K562 (cell line): ENCODE results near the gene CALU. TPM values are rescaled to one million over a fixed set of nuclear protein-coding genes. Genes with fewer than 3 reads are reported as not detected.

Source experiments
- BDP1 ChIP-seq: IDR thresholded peaks from 3 replicates; pipeline ENCODE4 v1.6.1; 2011; ENCODE audit not compliant: insufficient read length, insufficient read depth
- BRD9 ChIP-seq: fragments of 450-650 bp; IDR thresholded peaks from 2 replicates; pipeline ENCODE4 v1.6.1; 2018; ENCODE audit warnings: low read depth; ENCODE audit not compliant: partially characterized antibody
- CHCHD3 ChIP-seq: fragments of 250-450 bp; sonication (Bioruptor Pico); IDR thresholded peaks from 2 replicates; pipeline ENCODE4 v2.1.2; 2022; ENCODE audit warnings: mild to moderate bottlenecking
- FOXP4 ChIP-seq: sonication (generic); formaldehyde crosslinking; IDR thresholded peaks from 2 replicates; pipeline ENCODE4 v1.8.0; 2022; ENCODE audit warnings: mild to moderate bottlenecking, missing genetic modification reagents, borderline replicate concordance
- HDAC6 ChIP-seq: IDR thresholded peaks from 2 replicates; pipeline ENCODE4 v1.6.1; 2012; ENCODE audit warnings: low read depth, mild to moderate bottlenecking, control low read depth, inconsistent platforms, low read length, moderate library complexity
- HDGF ChIP-seq: fragments of 450-650 bp; IDR thresholded peaks from 2 replicates; pipeline ENCODE4 v1.6.1; 2016
- MEF2D ChIP-seq: conservative IDR thresholded peaks from 2 replicates; pipeline ENCODE4 v1.6.1; 2016; ENCODE audit warnings: low read depth, missing genetic modification characterization, missing compliant biosample characterization
- MXI1 ChIP-seq: IDR thresholded peaks from 2 replicates; pipeline ENCODE4 v1.6.1; 2011; ENCODE audit warnings: low read depth, mild to moderate bottlenecking, improper control_type of control experiment, low read length
- NFYB ChIP-seq: IDR thresholded peaks from 2 replicates; pipeline ENCODE4 v1.6.1; 2011; ENCODE audit warnings: mild to moderate bottlenecking, moderate library complexity; ENCODE audit not compliant: insufficient read length; ENCODE audit errors: extremely low read depth
- NR3C1 ChIP-seq: sonication (generic); formaldehyde crosslinking; IDR thresholded peaks from 2 replicates; pipeline ENCODE4 v1.8.1; 2022; ENCODE audit warnings: missing genetic modification reagents
- OTX1 ChIP-seq: fragments of 450-650 bp; formaldehyde crosslinking; IDR thresholded peaks from 2 replicates; pipeline ENCODE4 v1.4.0; 2022; ENCODE audit warnings: mild to moderate bottlenecking
- PHB ChIP-seq: fragments of 250-450 bp; sonication (Bioruptor Pico); IDR thresholded peaks from 2 replicates; pipeline ENCODE4 v1.5.0; 2021
- POU5F1 ChIP-seq: fragments of 150-350 bp; IDR thresholded peaks from 2 replicates; pipeline ENCODE4 v1.6.1; 2014; ENCODE audit warnings: borderline replicate concordance, low read length, low read depth, mild to moderate bottlenecking; ENCODE audit not compliant: partially characterized antibody
- PPARD ChIP-seq: fragments of 250-450 bp; sonication (Bioruptor Pico); IDR thresholded peaks from 2 replicates; pipeline ENCODE4 v1.8.0; 2022; ENCODE audit warnings: inconsistent platforms, mild to moderate bottlenecking, moderate library complexity
- RAD51 ChIP-seq: fragments of 450-650 bp; IDR thresholded peaks from 2 replicates; pipeline ENCODE4 v1.7.1; 2016; ENCODE audit warnings: low read depth, mild to moderate bottlenecking, borderline replicate concordance
- RBM14 ChIP-seq: fragments of 200-400 bp; formaldehyde crosslinking; IDR thresholded peaks from 2 replicates; pipeline ENCODE4 v1.6.1; 2018; ENCODE audit warnings: low read depth, mild to moderate bottlenecking, low read length, moderate library complexity, borderline replicate concordance; ENCODE audit not compliant: insufficient read depth
- RBM25 ChIP-seq: fragments of 200-400 bp; formaldehyde crosslinking; IDR thresholded peaks from 2 replicates; pipeline ENCODE4 v1.6.1; 2018; ENCODE audit warnings: low read length, low read depth, moderate library complexity; ENCODE audit not compliant: severe bottlenecking
- SAFB2 ChIP-seq: fragments of 200-400 bp; formaldehyde crosslinking; IDR thresholded peaks from 2 replicates; pipeline ENCODE4 v1.6.1; 2018; ENCODE audit warnings: borderline replicate concordance, low read length, low read depth, moderate library complexity; ENCODE audit not compliant: severe bottlenecking
- TAF1 ChIP-seq: IDR thresholded peaks from 2 replicates; pipeline ENCODE4 v1.6.1; 2011; ENCODE audit warnings: mild to moderate bottlenecking, low read length, moderate library complexity; ENCODE audit not compliant: insufficient read depth, control insufficient read depth, severe bottlenecking; ENCODE audit errors: extremely low read depth
- TCF7L2 ChIP-seq: fragments of 150-350 bp; IDR thresholded peaks from 2 replicates; pipeline ENCODE4 v1.6.1; 2016; ENCODE audit warnings: low read depth, mild to moderate bottlenecking, low read length, moderate library complexity
- U2AF1 ChIP-seq: fragments of 200-400 bp; formaldehyde crosslinking; optimal IDR thresholded peaks from 2 replicates; pipeline ENCODE3; 2017; ENCODE audit warnings: mild to moderate bottlenecking, low read depth, low read length, moderate library complexity
- ZKSCAN8 ChIP-seq: fragments of 200-800 bp; sonication (Bioruptor generic); IDR thresholded peaks from 2 replicates; pipeline ENCODE4 v1.6.1; 2016; ENCODE audit warnings: missing genetic modification characterization, missing compliant biosample characterization
- ZNF121 ChIP-seq: sonication (generic); formaldehyde crosslinking; conservative IDR thresholded peaks from 2 replicates; pipeline ENCODE4 v1.8.0; 2022; ENCODE audit warnings: missing genetic modification reagents
- ZNF354B ChIP-seq: fragments of 250-450 bp; sonication (Bioruptor Pico); IDR thresholded peaks from 2 replicates; pipeline ENCODE4 v1.4.0; 2020
- ZNF551 ChIP-seq: fragments of 250-450 bp; sonication (Bioruptor Pico); IDR thresholded peaks from 2 replicates; pipeline ENCODE4 v1.5.0; 2021; ENCODE audit warnings: mild to moderate bottlenecking, moderate library complexity
- polyA plus RNA-seq, 8 experiments: library from polyadenylated mRNA; depleted of rRNA in 4 of 8; stranded (reverse) in 5 of 8; unstranded in 3 of 8; fragments of >200 nt; fragmentation: Nextera tagmentation in 2 of 8; fragmentation: Illumina TruSeq in 1 of 8; extraction: Ambion mirVana in 2 of 8; extraction: Trizol in 1 of 8; gene quantifications; 2 replicates each; pipeline versions ENCODE4 v1.2.1 to v1.2.3, GENCODE V29; 2011 to 2014; ENCODE audit warnings: inconsistent platforms in 1 of 8, missing spikeins in 1 of 8
- total RNA-seq, 7 experiments: library from RNA; depleted of rRNA in 6 of 7; stranded (reverse); fragments of >200 nt in 6 of 7; fragmentation: Illumina TruSeq in 2 of 7; extraction: Trizol in 2 of 7; gene quantifications; 2 replicates each; pipeline versions ENCODE4 v1.2.1 to v1.2.3, GENCODE V29; 2011 to 2021; ENCODE audit warnings: low replicate concordance in 1 of 7
- TF ChIP-seq, protein P1 (sequence below): fragments of 450-650 bp; IDR thresholded peaks from 2 replicates; pipeline ENCODE4 v1.6.1; 2016

Gene CALU
- total and polyA plus RNA-seq, 9 of the 15 experiments (the other 6 are each of a cell fraction or from before 2014, with no cell fraction given), result 166 to 286 (median 215) TPM

DNA sequence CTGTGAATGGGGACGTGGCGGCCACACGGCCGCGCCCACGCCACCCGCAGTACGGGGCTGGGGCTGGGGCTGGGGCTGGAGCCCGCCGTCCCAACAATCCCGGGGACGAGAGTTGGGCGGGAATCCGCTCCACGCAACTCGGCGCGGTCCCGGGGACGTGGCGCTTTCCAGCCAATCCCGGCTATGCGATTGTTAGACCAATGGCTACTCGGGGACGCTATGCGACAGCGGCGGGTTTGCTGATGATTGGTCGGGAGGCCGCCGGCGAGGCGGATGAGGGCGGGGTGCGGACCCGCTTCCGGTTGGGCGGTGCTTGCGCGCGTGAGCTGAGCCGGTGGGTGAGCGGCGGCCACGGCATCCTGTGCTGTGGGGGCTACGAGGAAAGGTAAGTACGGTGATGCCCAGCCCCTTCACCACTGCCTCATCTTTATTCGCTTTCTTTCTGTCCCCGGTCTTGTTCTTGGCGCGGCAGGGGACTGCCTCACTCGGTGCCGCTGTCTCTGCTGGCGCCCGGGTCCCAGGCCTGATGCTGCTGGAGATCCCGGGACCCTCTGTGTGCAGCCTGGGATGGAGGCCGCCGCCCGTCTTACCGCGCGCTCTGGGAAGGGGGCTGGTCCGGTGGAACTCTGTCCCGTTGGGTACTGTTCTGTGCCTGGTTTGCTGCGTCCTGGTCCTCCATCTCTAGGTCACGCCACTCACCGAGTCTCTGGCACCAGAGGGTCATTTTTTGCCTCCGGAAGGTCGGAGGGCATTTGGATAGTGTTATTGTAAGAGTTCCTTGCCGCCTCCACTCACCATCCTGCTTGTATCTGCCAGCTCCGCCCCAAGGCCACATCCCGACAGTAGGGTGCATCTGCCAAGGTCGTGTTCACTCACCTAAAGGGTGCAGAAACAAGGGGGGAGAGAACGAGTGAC, at the start of gene CALU (continued):
- no peak for TF ChIP-seq BDP1
- 0 out of 2 replicates have a peak, but pooled peaks have one; percentile 71 for TF ChIP-seq PHB
- TF ChIP-seq RAD51, result no peak
- TF ChIP-seq RBM25, result peak; percentile 100
- peak; percentile 99 for TF ChIP-seq NFYB
- no peak for TF ChIP-seq ZNF551
- no peak for TF ChIP-seq ZNF354B (CRISPR knock-in tag)
- no peak for TF ChIP-seq HDAC6
- TF ChIP-seq ZNF121 (CRISPR knock-in tag), result no peak
- no peak for TF ChIP-seq POU5F1
- peak; percentile 70 for TF ChIP-seq BRD9
- no peak for TF ChIP-seq SAFB2
- TF ChIP-seq NR3C1 (CRISPR knock-in tag), result no peak
- TF ChIP-seq, protein P1, sequence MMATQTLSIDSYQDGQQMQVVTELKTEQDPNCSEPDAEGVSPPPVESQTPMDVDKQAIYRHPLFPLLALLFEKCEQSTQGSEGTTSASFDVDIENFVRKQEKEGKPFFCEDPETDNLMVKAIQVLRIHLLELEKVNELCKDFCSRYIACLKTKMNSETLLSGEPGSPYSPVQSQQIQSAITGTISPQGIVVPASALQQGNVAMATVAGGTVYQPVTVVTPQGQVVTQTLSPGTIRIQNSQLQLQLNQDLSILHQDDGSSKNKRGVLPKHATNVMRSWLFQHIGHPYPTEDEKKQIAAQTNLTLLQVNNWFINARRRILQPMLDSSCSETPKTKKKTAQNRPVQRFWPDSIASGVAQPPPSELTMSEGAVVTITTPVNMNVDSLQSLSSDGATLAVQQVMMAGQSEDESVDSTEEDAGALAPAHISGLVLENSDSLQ, result peak; percentile 96
- TF ChIP-seq CHCHD3 (CRISPR knock-in tag), result no peak
- peak; percentile 45 for TF ChIP-seq MXI1
- TF ChIP-seq HDGF, result 0 out of 2 replicates have a peak, but pooled peaks have one; percentile 70
- no peak for TF ChIP-seq MEF2D (tag)
- 0 out of 2 replicates have a peak, but pooled peaks have one; percentile 60 for TF ChIP-seq OTX1 (CRISPR knock-in tag)
- TF ChIP-seq FOXP4 (CRISPR knock-in tag), result peak; percentile 73; the same call in 1 of the 2 replicates
- peak; percentile 86 for TF ChIP-seq U2AF1
- no peak for TF ChIP-seq ZKSCAN8 (CRISPR knock-in tag)
- 0 out of 2 replicates have a peak, but pooled peaks have one; percentile 36 for TF ChIP-seq RBM14
- TF ChIP-seq TCF7L2, result no peak; the same call in 1 of the 2 replicates
- TF ChIP-seq PPARD (CRISPR knock-in tag), result no peak
- peak; percentile 80 for TF ChIP-seq TAF1
